Islet of Langerhans (tissue), 1 donor: Measurements from ENCODE around the gene PIP5K1B.
"Not testable (repeated sequence)": the region's sequence is repeated elsewhere in the genome, so short reads cannot be mapped to it uniquely, and the experiment has no call there.

Experiments
- FAIRE-seq: peaks from one replicate; lab custom pipeline; 2011; peaks lifted over from hg19 to GRCh38; lab: Jason Lieb, UNC

The PIP5K1B gene

DNA sequence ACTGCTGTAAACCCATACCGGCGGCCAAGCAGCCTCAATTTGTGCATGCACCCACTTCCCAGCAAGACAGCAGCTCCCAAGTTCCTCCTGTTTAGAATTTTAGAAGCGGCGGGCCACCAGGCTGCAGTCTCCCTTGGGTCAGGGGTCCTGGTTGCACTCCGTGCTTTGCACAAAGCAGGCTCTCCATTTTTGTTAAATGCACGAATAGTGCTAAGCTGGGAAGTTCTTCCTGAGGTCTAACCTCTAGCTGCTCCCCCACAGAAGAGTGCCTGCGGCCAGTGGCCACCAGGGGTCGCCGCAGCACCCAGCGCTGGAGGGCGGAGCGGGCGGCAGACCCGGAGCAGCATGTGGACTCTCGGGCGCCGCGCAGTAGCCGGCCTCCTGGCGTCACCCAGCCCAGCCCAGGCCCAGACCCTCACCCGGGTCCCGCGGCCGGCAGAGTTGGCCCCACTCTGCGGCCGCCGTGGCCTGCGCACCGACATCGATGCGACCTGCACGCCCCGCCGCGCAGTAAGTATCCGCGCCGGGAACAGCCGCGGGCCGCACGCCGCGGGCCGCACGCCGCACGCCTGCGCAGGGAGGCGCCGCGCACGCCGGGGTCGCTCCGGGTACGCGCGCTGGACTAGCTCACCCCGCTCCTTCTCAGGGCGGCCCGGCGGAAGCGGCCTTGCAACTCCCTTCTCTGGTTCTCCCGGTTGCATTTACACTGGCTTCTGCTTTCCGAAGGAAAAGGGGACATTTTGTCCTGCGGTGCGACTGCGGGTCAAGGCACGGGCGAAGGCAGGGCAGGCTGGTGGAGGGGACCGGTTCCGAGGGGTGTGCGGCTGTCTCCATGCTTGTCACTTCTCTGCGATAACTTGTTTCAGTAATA is 330.6 kb downstream of the PIP5K1B start, which contains the start of gene FXN:
Gene FXN (plus strand): TSS at position 315 of the 871 bp plus-strand sequence. CDS start 31 bp downstream, at position 346.
- FAIRE-seq = no peak

DNA sequence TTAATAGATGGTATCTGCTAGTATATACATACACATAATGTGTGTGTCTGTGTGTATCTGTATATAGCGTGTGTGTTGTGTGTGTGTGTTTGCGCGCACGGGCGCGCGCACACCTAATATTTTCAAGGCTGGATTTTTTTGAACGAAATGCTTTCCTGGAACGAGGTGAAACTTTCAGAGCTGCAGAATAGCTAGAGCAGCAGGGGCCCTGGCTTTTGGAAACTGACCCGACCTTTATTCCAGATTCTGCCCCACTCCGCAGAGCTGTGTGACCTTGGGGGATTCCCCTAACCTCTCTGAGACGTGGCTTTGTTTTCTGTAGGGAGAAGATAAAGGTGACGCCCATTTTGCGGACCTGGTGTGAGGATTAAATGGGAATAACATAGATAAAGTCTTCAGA is 331.3 kb downstream of the PIP5K1B start:
- no peak for FAIRE-seq

DNA sequence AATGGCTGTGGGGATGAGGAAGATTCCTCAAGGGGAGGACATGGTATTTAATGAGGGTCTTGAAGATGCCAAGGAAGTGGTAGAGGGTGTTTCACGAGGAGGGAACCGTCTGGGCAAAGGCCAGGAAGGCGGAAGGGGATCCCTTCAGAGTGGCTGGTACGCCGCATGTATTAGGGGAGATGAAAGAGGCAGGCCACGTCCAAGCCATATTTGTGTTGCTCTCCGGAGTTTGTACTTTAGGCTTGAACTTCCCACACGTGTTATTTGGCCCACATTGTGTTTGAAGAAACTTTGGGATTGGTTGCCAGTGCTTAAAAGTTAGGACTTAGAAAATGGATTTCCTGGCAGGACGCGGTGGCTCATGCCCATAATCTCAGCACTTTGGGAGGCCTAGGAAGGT is 331.8 kb downstream of the PIP5K1B start:
- no peak for FAIRE-seq

DNA sequence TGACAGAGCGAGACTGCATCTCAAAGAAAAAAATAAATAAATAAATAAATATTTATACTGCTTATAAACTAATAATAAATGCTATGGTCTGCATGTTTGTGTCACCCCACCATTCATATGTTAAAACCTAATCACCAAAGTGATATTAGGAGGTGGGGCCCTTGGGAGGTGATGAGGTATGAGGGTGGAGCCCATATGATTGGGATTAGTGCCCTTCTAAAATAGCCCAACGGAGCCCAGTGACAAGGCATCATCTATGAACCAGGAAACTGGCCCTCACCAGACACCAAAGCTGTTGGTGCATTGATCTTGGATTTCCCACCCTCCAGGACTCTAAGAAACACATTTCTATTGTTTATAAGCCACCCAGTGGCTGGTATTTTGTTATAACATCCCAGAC is 335.6 kb downstream of the PIP5K1B start:
- no peak for FAIRE-seq

DNA sequence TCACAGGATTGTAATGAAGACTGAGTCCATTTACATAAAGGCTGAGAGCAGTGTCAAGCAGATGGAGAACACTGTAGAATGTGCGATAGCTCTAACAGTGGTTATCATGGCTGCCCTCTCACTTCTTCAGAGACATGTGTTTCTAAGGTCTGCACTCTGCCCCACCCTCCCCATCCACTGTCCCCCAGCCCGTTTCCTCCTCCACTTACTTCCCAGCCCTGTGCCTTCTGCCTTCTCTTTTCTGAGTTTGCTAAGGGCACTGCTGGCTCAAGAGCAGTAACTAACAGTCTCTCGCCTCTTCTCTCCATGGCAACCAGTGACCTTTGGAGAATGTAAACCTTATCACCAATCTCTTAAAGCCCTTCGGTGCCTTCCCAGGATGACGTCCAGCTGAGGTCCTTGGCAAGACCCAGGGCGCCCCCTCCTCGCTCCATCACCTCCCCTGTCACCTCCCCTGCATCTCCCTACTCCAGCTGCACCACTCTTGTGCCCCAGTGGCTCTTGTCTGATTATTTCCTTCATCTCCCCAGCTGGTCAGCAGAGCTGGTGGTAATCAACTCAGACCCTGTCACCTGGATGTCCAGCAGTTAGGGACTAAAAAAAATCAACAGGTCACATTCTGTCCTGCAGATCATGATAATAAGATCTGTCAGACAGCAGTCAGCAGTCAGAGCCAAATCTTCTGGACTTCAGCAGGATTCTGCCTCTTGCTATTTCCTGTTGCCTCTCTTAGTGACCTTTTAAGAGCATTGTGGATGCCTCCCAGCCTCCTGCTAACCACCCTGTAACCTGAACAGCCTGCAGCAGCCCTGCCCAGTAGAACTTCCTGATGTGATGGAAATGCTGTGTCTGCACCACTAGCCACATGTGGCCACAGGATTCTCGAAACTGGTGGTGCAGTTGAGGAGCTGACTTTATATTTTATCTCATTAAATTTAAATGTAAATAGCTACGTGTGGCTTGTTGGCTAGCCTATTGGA is 339.5 kb downstream of the PIP5K1B start:
- no peak for FAIRE-seq

DNA sequence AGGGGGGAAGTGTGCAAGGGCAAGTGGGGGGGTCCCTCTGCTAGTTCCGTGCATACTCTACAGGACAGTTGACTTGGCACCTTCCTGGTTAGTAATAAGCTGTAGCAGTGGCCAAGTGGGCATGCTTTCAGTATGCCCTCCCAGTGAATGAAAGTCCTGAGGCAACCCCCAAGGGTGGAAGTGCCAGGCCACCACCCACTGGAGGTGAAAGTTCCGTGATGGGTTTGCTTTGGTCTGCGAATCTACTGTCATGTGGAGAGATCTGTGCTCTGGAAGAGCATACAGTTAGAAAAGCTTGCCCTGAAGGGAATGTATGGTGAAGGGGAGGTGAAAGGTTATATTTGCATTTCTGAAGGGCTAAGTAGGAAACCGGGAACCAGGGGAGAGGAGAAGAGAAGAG is 340.8 kb downstream of the PIP5K1B start:
- FAIRE-seq = no peak

DNA sequence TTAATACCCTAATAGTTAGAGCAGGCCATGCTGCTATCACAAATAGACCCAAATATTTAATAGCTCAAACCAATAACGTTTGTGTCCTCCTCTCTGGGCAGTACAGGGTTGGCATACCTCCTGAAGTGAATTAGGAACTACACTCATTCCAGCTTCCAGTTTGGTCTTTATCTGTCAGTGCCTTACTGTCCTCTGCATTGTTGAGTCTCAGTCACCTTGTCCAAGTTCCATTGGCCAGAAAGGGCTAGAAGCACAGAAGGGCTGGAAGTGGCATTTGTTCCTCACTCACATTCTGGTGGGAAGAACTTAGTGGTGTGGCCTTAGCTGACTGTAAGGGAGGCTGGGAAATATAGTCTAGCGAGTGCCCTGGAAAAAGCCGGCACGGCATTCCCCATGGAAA is 341.7 kb downstream of the PIP5K1B start:
- FAIRE-seq = no peak

DNA sequence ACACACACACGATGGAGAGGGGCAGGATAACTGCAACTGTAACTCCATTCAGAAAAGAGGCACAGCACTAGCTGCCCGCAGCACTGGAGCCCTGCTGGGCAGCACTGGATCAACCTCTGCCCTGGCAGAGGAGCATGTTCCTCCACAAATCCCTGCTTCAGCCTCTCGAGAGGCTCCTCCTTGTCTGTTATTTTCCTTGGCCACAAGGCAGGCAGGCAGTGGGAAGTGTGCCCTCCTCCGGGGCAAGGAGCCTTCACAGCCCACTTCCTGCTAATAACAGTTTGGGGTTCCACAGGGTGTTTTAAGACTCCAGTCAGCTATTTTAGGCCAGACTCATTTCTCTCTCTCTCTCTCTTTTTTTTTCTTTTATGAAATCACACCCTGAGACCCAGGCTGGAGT is 342.3 kb downstream of the PIP5K1B start:
- FAIRE-seq = no peak

DNA sequence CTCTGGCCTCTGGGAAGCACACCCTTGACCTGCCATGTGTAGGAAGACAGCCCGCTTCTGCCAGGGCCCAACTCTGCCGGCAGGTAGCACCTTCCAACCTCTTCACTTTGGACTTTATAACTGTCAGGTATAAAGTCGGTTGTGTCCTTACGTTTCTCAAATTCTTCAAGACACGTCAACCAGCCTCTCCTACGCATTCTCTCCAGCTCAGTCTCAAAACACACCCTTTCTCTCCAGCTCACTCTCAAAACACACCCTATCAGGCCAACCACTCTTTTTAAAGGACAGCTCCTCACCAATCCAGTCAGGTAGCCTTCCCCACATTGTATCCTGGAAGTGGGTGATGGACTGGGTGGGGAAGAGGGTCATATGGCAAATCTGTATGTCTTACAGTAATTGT is 344.1 kb downstream of the PIP5K1B start:
- FAIRE-seq = no peak

DNA sequence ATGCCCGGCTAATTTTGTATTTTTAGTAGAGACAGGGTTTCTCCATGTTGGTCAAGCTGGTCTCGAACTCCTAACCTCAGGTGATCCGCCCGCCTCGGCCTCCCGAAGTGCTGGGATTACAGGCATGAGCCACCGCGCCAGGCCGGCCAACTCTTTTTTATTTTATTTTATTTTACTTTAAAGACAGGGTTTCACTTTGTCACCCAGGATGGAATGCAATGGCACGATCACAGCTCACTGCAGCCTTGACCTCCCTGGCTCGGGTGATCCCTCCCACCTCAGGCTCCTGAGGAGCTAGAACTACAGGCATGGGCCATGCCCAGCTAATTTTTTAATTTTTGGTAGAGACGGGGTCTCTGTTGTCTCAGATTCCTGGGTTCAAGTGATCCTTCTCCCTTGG is 345.9 kb downstream of the PIP5K1B start:
- not testable (repeated sequence) for FAIRE-seq

DNA sequence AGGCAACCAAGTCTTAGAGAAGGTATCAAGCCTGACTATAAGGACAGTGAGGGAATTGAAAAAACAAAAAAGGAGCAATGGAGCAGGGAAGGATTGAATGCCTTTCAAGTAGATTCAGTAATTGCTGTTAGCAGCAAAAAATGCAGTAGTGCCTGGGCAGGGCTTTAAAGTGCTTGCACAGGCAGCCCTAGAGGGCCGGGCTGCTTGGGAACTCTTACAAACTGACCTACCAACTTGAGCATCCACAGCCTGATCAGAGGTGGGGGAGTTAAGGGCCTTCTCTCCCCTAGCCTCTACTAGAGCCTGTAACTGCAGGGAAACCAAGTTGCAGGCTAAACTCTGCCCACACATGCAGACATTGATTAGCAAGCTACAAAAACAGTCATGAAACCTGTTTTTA is 349.9 kb downstream of the PIP5K1B start:
- FAIRE-seq = no peak

DNA sequence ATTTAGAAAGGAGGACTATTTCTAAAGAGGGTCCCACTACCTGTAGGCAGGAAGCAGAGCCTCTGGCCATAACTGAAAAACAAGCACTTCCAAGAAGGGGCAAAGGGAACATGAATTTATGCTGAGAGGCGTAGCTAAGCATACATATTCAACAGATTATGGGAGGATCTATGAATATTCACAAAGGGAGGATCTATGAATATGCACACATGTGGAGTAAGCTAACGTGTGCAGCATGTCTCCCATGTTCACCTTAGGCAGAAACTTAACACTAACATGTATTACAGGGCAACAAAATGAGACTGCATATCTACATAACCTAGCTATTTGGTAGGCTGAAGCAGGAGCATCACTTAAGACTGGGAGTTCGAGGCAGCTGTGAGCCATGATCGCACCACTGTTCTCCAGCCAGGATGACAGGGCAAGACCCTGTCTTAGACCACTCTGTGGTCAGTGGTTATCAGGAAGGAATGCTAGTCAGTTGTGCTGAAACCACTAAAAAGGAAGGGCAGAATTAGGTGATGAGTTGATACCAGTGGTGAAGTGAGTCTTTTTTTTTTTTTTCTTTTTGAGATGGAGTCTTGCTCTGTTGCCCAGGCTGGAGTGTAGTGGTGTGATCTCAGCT is 351.3 kb downstream of the PIP5K1B start:
- no peak for FAIRE-seq

DNA sequence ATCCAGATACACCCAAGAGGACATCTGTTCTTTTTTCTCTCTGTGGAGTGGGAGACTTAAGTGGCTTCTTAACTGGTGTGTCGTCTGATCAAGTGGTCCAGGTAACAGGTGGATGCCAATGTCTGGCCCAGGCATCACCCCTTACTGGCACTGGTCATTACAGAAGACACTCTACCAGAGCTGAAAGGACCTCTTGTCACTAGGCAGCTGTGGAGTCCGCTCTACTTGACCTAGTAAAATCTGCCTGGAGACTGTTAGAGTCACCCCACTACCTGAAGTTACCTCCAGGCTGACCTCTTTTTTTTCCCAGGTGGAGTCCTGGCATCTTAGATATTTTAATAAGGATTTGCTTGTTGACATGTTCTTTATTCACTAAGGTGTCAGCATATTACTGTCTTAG is 353.1 kb downstream of the PIP5K1B start:
- no peak for FAIRE-seq
